Measurements from ENCODE around the gene SC5D.

SC5D gene

GRCh38 chr11:121300313-121300971, 7.9 kb downstream of the SC5D start:
- TF ChIP-seq POLR2AphosphoS5 (IDR thresholded peaks at IDR 0.05; ENCODE audit: low read depth) (no peak), SPI1 (IDR thresholded peaks at IDR 0.05; ENCODE audit: borderline replicate concordance, low read depth) (no peak), REST (IDR thresholded peaks at IDR 0.05; ENCODE audit: insufficient replicate concordance, low read depth) (no peak), CTCF (IDR thresholded peaks at IDR 0.05; ENCODE audit: insufficient read depth, low read length) (no peak), GABPA (IDR thresholded peaks at IDR 0.05; ENCODE audit: low read depth) (no peak)
- peak in 1 of 2 experiments; percentile 13 for DNase-seq (ENCODE audit: low read depth in 1 of 2, low spot score in 1 of 2)
- no peak overlapping the region for H3K4me3 ChIP-seq (replicated peaks; ENCODE audit: insufficient read depth, low read length)
- H3K27ac ChIP-seq (replicated peaks), result no peak overlapping the region
- no peaks in the 10 kb centered on the region for H3K27me3 ChIP-seq (ENCODE audit: insufficient read depth, poor library complexity, severe bottlenecking)

GRCh38 chr11:121300972-121301699, 8.6 kb downstream of the SC5D start:
- H3K27me3 ChIP-seq (ENCODE audit: insufficient read depth, poor library complexity, severe bottlenecking), result no peaks in the 10 kb centered on the region
- no peak for DNase-seq (ENCODE audit: low read depth in 1 of 2, low spot score in 1 of 2)
- no peak overlapping the region for H3K4me3 ChIP-seq (replicated peaks; ENCODE audit: insufficient read depth, low read length)
- TF ChIP-seq SPI1 (IDR thresholded peaks at IDR 0.05; ENCODE audit: borderline replicate concordance, low read depth), result no peak
- TF ChIP-seq REST (IDR thresholded peaks at IDR 0.05; ENCODE audit: insufficient replicate concordance, low read depth), result no peak
- TF ChIP-seq POLR2AphosphoS5 (IDR thresholded peaks at IDR 0.05; ENCODE audit: low read depth), result no peak
- no peak for TF ChIP-seq GABPA (IDR thresholded peaks at IDR 0.05; ENCODE audit: low read depth)
- TF ChIP-seq CTCF (IDR thresholded peaks at IDR 0.05; ENCODE audit: insufficient read depth, low read length), result no peak
- H3K27ac ChIP-seq (replicated peaks), result no peak overlapping the region

GRCh38 chr11:121304759-121305158, 12.2 kb downstream of the SC5D start:
- Histone ChIP-seq H3K27ac (replicated peaks) (no peak overlapping the region), H3K4me3 (replicated peaks; ENCODE audit: insufficient read depth, low read length) (no peak overlapping the region), H3K27me3 (ENCODE audit: insufficient read depth, poor library complexity, severe bottlenecking) (no peaks in the 10 kb centered on the region)
- no peak for TF ChIP-seq POLR2AphosphoS5 (IDR thresholded peaks at IDR 0.05; ENCODE audit: low read depth)
- no peak for TF ChIP-seq CTCF (IDR thresholded peaks at IDR 0.05; ENCODE audit: insufficient read depth, low read length)
- no peak for TF ChIP-seq GABPA (IDR thresholded peaks at IDR 0.05; ENCODE audit: low read depth)
- no peak for TF ChIP-seq SPI1 (IDR thresholded peaks at IDR 0.05; ENCODE audit: borderline replicate concordance, low read depth)
- no peak for TF ChIP-seq REST (IDR thresholded peaks at IDR 0.05; ENCODE audit: insufficient replicate concordance, low read depth)
- no peak for DNase-seq (ENCODE audit: low read depth in 1 of 2, low spot score in 1 of 2)

Measured in HL-60 (cell line).